GM23248 (cell line): ENCODE results near the gene ARSH. TPM values are rescaled to one million over a fixed set of nuclear protein-coding genes. Genes with fewer than 3 reads are reported as not detected.

Experiments used
- DNase-seq: peaks from one replicate; pipeline ENCODE4 v3.0.0-alpha.2; 2015
- H2AFZ ChIP-seq: fragments of 200-600 bp; sonication (generic); 2 replicates; pipeline ENCODE4 v1.6.1; 2016; ENCODE audit warnings: antibody characterized with exemption
- H3F3A ChIP-seq: fragments of 200-600 bp; sonication (generic); 2 replicates; pipeline ENCODE4 v1.6.1; 2016; ENCODE audit warnings: mild to moderate bottlenecking, antibody characterized with exemption, mixed run types; ENCODE audit not compliant: insufficient read depth
- H3K27ac ChIP-seq: fragments of 200-600 bp; sonication (generic); 2 replicates; pipeline ENCODE4 v1.5.1; 2016; ENCODE audit warnings: mild to moderate bottlenecking
- H3K27me3 ChIP-seq: fragments of 200-600 bp; sonication (generic); replicated peaks from 2 replicates; pipeline ENCODE4 v1.6.1; 2016; ENCODE audit warnings: mild to moderate bottlenecking; ENCODE audit not compliant: insufficient read depth
- H3K36me3 ChIP-seq: fragments of 200-600 bp; sonication (generic); 2 replicates; pipeline ENCODE4 v1.6.1; 2016; ENCODE audit warnings: low read depth, mild to moderate bottlenecking
- H3K4me1 ChIP-seq: fragments of 200-600 bp; sonication (generic); 2 replicates; pipeline ENCODE4 v1.6.1; 2016; ENCODE audit warnings: mild to moderate bottlenecking; ENCODE audit not compliant: insufficient read depth
- H3K4me2 ChIP-seq: fragments of 200-600 bp; sonication (generic); one replicate; pipeline ENCODE4 v1.6.1; 2016; ENCODE audit warnings: mild to moderate bottlenecking; ENCODE audit not compliant: unreplicated experiment
- H3K4me3 ChIP-seq: fragments of 200-600 bp; sonication (generic); 2 replicates; pipeline ENCODE4 v1.5.1; 2016; ENCODE audit warnings: mild to moderate bottlenecking
- H3K79me2 ChIP-seq: fragments of 200-600 bp; sonication (generic); 2 replicates; pipeline ENCODE4 v1.6.1; 2016; ENCODE audit warnings: mild to moderate bottlenecking; ENCODE audit not compliant: insufficient read depth
- H3K9ac ChIP-seq: fragments of 200-600 bp; sonication (generic); 2 replicates; pipeline ENCODE4 v1.6.1; 2016; ENCODE audit warnings: mild to moderate bottlenecking
- H3K9me2 ChIP-seq: fragments of 200-600 bp; sonication (generic); 2 replicates; pipeline ENCODE4 v1.6.1; 2016; ENCODE audit warnings: mixed run types, mild to moderate bottlenecking, moderate library complexity; ENCODE audit not compliant: insufficient read depth
- H3K9me3 ChIP-seq: fragments of 200-600 bp; sonication (generic); one replicate; pipeline ENCODE4 v1.6.1; 2017; ENCODE audit warnings: low read depth
- H4K20me1 ChIP-seq: fragments of 200-600 bp; sonication (generic); 2 replicates; pipeline ENCODE4 v1.6.0; 2016; ENCODE audit not compliant: insufficient read depth
- EZH2 ChIP-seq: fragments of 200-600 bp; sonication (generic); IDR thresholded peaks from 2 replicates; pipeline ENCODE4 v1.6.1; 2018; ENCODE audit warnings: antibody characterized with exemption, mild to moderate bottlenecking; ENCODE audit not compliant: insufficient read depth, poor library complexity, severe bottlenecking
- EZH2phosphoT487 ChIP-seq: fragments of 200-600 bp; sonication (generic); IDR thresholded peaks from 2 replicates; pipeline ENCODE4 v1.6.1; 2018; ENCODE audit warnings: antibody characterized with exemption, moderate library complexity, mild to moderate bottlenecking, low read depth; ENCODE audit not compliant: insufficient read depth
- WGBS, 2 experiments: methylation state at CpG; one replicate each; pipeline ENCODE4 v1.1.6; 2015 to 2017; ENCODE audit warnings: low lambda C conversion rate in 2 of 2, low coverage in 1 of 2; ENCODE audit errors: missing lambda C conversion rate in 2 of 2; 5-methylcytosine and 5-hydroxymethylcytosine counted together
- in situ Hi-C: fragments of 300-500 bp; cut with MboI; formaldehyde crosslinking; loops from 2 replicates; pipeline ENCODE4 v1.15.0; 2020
- polyA plus RNA-seq: library from polyadenylated mRNA; unstranded; fragments of >200 nt; fragmentation: Nextera tagmentation; extraction: Ambion mirVana; gene quantifications from 2 replicates; pipeline ENCODE4 v1.2.1, GENCODE V29; 2016
- total RNA-seq: library from RNA; depleted of rRNA; stranded (reverse); fragments of >200 nt; shearing (Covaris generic); gene quantifications from 2 replicates; pipeline ENCODE4 v1.2.3, GENCODE V29; 2014

Gene ARSH
- total and polyA plus RNA-seq, 2 experiments from 2014 or later = not detected

DNA sequence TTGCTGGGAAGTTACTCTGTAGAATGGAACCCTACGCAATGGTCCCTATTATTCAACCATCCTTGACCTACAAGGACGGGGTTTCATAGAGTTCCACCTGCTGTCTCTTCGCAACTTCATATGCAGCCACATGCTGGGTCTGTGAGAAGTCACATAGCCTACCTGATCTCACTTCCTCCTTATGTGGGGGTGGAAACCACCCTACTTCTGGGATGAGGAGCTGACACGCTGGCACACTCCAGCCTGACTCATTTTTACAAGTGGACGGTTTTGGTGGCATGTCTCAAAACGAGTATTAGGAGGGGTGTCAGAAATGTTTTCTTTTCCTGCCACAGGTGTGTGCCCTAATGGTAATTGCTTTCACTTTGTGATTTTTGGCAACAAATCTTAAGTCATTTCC lies 40.4 kb upstream of the ARSH start:
- Histone ChIP-seq H3K9me3 (no peaks in the 10 kb centered on the region), H3K4me1 (peaks cover 3% of the 10 kb centered on the region; the same call in 1 of the 2 replicates), H3K4me3 (no peak overlapping the region), H3K9me2 (no peaks in the 10 kb centered on the region), H3K4me2 (no peak overlapping the region), H2AFZ (no peak overlapping the region), H3K27ac (no peak overlapping the region), H3F3A (no peaks in the 10 kb centered on the region), H3K79me2 (no peaks in the 10 kb centered on the region), H3K27me3 (no peaks in the 10 kb centered on the region), H3K9ac (no peak overlapping the region), H3K36me3 (no peaks in the 10 kb centered on the region), H4K20me1 (no peaks in the 10 kb centered on the region)
- DNase-seq = no peak
- 83 to 84% methylated on average over 6 of the region's 6 CpGs for WGBS, 2 experiments
- TF ChIP-seq EZH2 = no peak
- no peak for TF ChIP-seq EZH2phosphoT487
- in situ Hi-C loops = no loop called here

GRCh38 chrX:2967012-2967411 lies 39.3 kb upstream of the ARSH start:
- no peaks in the 10 kb centered on the region for H3K79me2 ChIP-seq
- no peaks in the 10 kb centered on the region for H3K27me3 ChIP-seq
- TF ChIP-seq EZH2 = no peak
- TF ChIP-seq EZH2phosphoT487 = no peak
- no peaks in the 10 kb centered on the region for H4K20me1 ChIP-seq
- no peaks in the 10 kb centered on the region for H3K9me3 ChIP-seq
- WGBS, 2 experiments = 91 to 92% methylated on average over 3 of the region's 3 CpGs
- H3K9ac ChIP-seq = no peak overlapping the region
- no peaks in the 10 kb centered on the region for H3F3A ChIP-seq
- H3K36me3 ChIP-seq = no peaks in the 10 kb centered on the region
- H3K4me1 ChIP-seq = peaks cover 3% of the 10 kb centered on the region; the same call in 1 of the 2 replicates
- no peak overlapping the region for H3K27ac ChIP-seq
- no peaks in the 10 kb centered on the region for H3K9me2 ChIP-seq
- no peak for DNase-seq
- in situ Hi-C loops = no loop called here
- H3K4me3 ChIP-seq = no peak overlapping the region
- no peak overlapping the region for H2AFZ ChIP-seq
- H3K4me2 ChIP-seq = peak overlapping the region; percentile 81

DNA sequence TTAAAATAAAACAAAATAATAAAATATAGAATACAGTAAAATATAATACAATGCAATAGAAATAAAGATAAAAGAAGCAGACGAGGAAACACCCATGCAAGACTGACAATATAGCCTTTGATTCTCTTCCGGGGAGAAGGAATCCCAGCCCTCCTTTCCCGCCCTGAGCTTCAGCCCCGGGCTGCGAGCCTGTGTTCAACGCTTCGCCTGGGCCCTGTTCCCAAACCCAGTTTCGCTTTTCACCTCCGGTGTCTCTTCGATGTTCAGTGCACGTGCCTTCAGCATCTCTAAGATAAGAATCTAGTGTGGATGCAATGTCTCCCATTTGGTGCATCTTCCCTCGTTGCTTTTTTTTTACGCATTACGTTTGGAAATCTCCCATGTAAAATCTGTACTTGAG lies 38.8 kb upstream of the ARSH start:
- Histone ChIP-seq H4K20me1 (no peaks in the 10 kb centered on the region), H3K9me2 (no peaks in the 10 kb centered on the region), H3K36me3 (no peaks in the 10 kb centered on the region), H3K4me2 (peak overlapping the region; percentile 81), H3K4me1 (peaks cover 3% of the 10 kb centered on the region; the same call in 1 of the 2 replicates), H3K9ac (peak overlapping the region; percentile 17; the same call in 1 of the 2 replicates), H3K27me3 (no peaks in the 10 kb centered on the region), H3K9me3 (no peaks in the 10 kb centered on the region), H3K27ac (no peak overlapping the region), H3K4me3 (peak overlapping the region; percentile 70), H2AFZ (peak overlapping the region; percentile 75), H3F3A (no peaks in the 10 kb centered on the region), H3K79me2 (no peaks in the 10 kb centered on the region)
- WGBS, 2 experiments = 7 to 10% methylated on average over 12 to 14 of the region's 14 CpGs
- in situ Hi-C loops = no loop called here
- no peak for TF ChIP-seq EZH2phosphoT487
- TF ChIP-seq EZH2 = no peak
- DNase-seq = peak; percentile 10

DNA sequence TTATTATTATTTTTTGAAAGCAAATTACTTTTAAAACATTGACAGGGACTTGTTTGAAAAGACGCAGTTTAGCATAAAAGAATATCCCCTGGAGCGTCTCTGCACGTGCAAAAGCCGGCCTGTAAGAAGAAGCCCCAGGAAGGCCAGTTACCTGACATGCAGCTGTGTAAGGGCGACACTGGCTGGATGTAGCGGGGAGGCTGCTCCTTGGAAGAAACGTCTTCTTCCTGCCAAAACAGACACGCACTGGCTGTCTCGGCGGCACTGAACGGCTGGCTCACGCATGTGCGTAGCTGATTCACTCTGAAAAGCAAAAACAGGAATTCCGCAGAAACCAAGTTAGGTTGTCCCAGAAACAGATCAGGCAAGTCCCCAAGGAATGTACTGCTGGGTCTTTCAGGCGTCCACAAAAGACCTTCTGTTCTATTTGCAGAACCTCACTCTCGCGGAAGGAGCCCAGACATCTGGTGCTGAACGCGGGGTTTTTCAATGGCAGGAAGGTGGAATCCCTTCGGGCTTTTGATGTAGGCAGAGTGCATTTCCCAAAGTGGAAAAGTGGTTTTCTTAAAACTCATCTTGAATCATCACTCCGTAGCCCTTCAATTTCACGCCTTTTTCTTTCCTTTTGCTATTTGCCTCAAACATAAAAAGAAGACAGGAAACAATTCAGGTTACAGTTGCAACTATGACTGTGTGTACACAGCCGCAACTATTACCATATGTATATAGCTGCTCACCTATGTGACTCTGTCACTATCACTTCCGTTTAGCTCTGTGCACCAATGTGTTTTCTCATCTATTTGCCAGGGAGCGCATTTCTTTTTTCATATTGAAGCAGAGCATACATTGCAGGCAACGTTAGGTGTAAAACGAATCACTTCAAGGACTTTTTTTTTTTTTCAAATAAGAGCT lies 38.1 kb upstream of the ARSH start:
- Histone ChIP-seq H4K20me1 (no peaks in the 10 kb centered on the region), H3K9me3 (no peaks in the 10 kb centered on the region), H3F3A (no peaks in the 10 kb centered on the region), H3K4me3 (peak overlapping the region; percentile 70), H3K4me2 (peak overlapping the region; percentile 81), H3K79me2 (no peaks in the 10 kb centered on the region), H2AFZ (peak overlapping the region; percentile 75), H3K27me3 (no peaks in the 10 kb centered on the region), H3K9me2 (no peaks in the 10 kb centered on the region), H3K9ac (peak overlapping the region; percentile 17; the same call in 1 of the 2 replicates), H3K27ac (no peak overlapping the region), H3K36me3 (no peaks in the 10 kb centered on the region), H3K4me1 (peaks cover 3% of the 10 kb centered on the region; the same call in 1 of the 2 replicates)
- peak; percentile 66 for DNase-seq
- in situ Hi-C loops = no loop called here
- no peak for TF ChIP-seq EZH2
- no peak for TF ChIP-seq EZH2phosphoT487
- 6 to 7% methylated on average over 26 to 27 of the region's 27 CpGs for WGBS, 2 experiments
